ENCODE results near the gene IL6R. TPM values are rescaled to one million over a fixed set of nuclear protein-coding genes. Genes with fewer than 3 reads are reported as not detected.

The IL6R gene
- total RNA-seq, 5 donors from 2014 or later (not counting 1 experiment from before 2014, with no cell fraction given), result 76.0 to 87.9 (median 80.8) TPM

DNA sequence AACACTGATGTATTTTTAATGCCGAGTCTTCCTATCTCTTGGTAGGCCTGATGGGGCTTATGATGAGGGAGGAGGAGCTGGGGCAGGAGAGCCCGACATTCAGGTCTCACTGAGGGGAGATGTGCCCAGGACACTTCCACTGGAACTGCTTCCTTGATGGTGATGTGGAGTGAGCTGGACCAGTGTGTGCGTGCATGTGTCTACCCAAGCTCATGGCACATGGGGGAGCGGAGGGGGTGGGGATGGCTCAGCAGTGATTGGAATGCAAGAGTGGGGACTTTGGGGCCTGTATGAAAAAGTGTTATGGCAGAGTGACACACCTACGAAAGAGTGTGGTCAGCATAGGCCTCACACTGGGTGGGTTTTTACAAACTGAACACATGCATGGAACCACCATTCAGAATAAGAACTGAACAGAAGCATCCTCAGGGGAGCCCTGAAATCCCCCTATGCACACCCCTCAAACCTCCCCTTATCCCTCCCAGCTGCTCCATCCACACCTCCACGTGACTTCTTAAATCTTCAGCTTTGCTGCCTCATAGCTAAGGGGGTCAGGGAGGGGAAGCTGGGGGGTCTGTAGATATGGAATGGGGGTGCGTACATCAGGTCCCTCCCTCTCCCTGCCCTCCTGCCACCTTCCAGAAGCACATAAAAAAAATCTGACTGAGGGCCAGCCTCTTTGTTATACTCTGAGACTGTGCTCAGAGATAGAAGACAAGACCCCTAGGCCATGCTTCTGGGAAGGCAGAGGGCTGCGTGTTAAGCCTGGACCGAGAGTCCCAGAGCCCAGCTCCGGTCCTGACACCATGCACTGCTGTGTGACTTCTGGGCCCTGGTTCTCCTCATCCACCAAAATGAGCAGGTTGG, 11.6 kb downstream of the IL6R start:
- Histone ChIP-seq H3K27me3 (replicated peaks in 1 of 2; ENCODE audit: control insufficient read depth in 2 of 2, extremely low read depth in 1 of 2, insufficient read depth in 2 of 2, low read length in 1 of 2) (no peaks in the 10 kb centered on the region), H3K4me3 (ENCODE audit: control insufficient read depth in 1 of 2, extremely low read depth in 1 of 2, low read length in 1 of 2) (no peak overlapping the region), H3K9me3 (no peaks in the 10 kb centered on the region), H3K4me1 (ENCODE audit: control insufficient read depth in 1 of 2, extremely low read depth in 1 of 2, insufficient read depth in 2 of 2, low read length in 2 of 2) (peaks cover 19 to 76% of the 10 kb centered on the region in 2 experiments), H3K27ac (ENCODE audit: low read length) (no peak overlapping the region), H3K36me3 (ENCODE audit: control insufficient read depth in 2 of 2, extremely low read depth in 1 of 2, insufficient read depth in 1 of 2, low read length in 1 of 2) (peaks cover 4 to 13% of the 10 kb centered on the region in 2 donors)
- no peaks in the 10 kb centered on the region for H3K27me3 Mint-ChIP-seq
- ATAC-seq (replicated peaks in 1 of 4) (no peak), DNase-seq (no peak)
- peak overlapping the region; percentile 68 to 97 for H3K27ac Mint-ChIP-seq
- H3K9me3 Mint-ChIP-seq, result no peaks in the 10 kb centered on the region
- 97% methylated on average over 7 of the region's 10 CpGs for WGBS (ENCODE audit: insufficient coverage)
- H3K4me3 Mint-ChIP-seq, result no peak overlapping the region
- CTCF ChIA-PET, result interaction anchor here in 1 of 2 donors (0.6 to 0.7 kb wide), 3 partner anchors 83 to 293 kb away, joined by 3 to 10 read pairs (median 3); no protein-coding TSS in a partner anchor
- H3K4me1 Mint-ChIP-seq, result peaks cover 74 to 81% (median 75%) of the 10 kb centered on the region in 3 donors
- peaks cover 7% of the 10 kb centered on the region for H3K36me3 Mint-ChIP-seq
- POLR2A ChIA-PET, result interaction anchor here (0.5 to 1.0 kb wide), 5 partner anchors 13 to 506 kb away, joined by 3 to 7 read pairs (median 4); no protein-coding TSS in a partner anchor

- Mint-ChIP-seq H3K4me1 (peaks cover 77 to 85% (median 80%) of the 10 kb centered on the region in 3 donors), H3K9me3 (no peaks in the 10 kb centered on the region), H3K27ac (peak overlapping the region; percentile 68 to 97), H3K4me3 (peak overlapping the region in 1 of 3 donors; percentile 75), H3K27me3 (no peaks in the 10 kb centered on the region), H3K36me3 (peaks cover 9% of the 10 kb centered on the region)
- ChIA-PET POLR2A (interaction anchor here (0.6 to 1.0 kb wide), 3 partner anchors 12 to 336 kb away, joined by 3 to 7 read pairs (median 4); no protein-coding TSS in a partner anchor), CTCF (no interaction called here)
- Histone ChIP-seq H3K9me3 (no peaks in the 10 kb centered on the region), H3K36me3 (ENCODE audit: control insufficient read depth in 2 of 2, extremely low read depth in 1 of 2, insufficient read depth in 1 of 2, low read length in 1 of 2) (peaks cover 4 to 13% of the 10 kb centered on the region in 2 donors), H3K4me3 (ENCODE audit: control insufficient read depth in 1 of 2, extremely low read depth in 1 of 2, low read length in 1 of 2) (no peak overlapping the region), H3K27me3 (replicated peaks in 1 of 2; ENCODE audit: control insufficient read depth in 2 of 2, extremely low read depth in 1 of 2, insufficient read depth in 2 of 2, low read length in 1 of 2) (no peaks in the 10 kb centered on the region), H3K4me1 (ENCODE audit: control insufficient read depth in 1 of 2, extremely low read depth in 1 of 2, insufficient read depth in 2 of 2, low read length in 2 of 2) (peaks cover 19 to 77% of the 10 kb centered on the region in 2 experiments), H3K27ac (ENCODE audit: low read length) (no peak overlapping the region)
- ATAC-seq (replicated peaks in 1 of 4) (no peak), DNase-seq (no peak)
- WGBS (ENCODE audit: insufficient coverage), result 100% methylated on average over 2 of the region's 3 CpGs
These were observed 12.1 kb downstream of the IL6R start for GRCh38 chr1:154417338-154417608.

DNA sequence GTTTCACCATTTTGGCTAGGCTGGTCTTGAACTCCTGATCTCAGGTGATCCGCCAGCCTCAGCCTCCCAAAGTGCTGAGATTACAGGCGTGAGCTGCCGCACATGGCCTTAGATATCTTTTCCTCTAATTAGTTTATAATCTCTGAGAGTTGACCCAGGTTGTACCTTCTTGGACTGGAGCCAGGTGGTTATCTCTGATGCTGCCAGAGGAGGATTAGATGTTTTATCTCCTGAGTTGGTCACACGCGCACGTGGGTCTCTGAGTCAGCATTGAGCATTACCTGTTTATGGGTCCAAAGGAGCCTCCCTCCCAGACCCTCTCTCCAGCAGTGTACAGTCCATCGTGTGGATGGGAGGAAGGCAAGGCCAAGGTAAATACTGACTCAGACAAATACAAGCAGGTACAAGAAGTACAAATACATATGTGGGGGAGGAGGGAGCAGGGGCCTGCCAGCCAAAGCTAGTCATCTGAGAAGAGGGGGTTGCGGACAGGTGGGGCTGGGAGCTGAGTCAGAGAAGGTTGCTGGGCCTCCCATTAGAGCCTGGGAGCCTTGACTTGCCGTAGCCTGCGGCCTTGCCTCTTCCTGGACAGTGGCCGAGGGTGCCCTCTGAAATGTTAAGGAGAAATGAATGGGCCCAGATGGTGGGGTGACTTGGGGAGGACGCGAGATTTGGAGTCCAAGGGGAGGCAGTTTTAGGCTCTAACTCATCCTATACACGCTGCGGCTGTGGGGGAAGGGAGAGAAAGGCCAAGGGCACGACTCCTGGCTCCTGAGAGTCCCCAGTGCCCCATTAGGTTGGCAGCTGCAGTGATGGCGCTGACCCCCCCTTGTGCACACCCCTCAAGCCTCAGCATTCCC, 13.1 kb downstream of the IL6R start:
- ChIA-PET POLR2A (interaction anchor here in 1 of 2 donors (0.6 kb wide), 1 partner anchor 776 kb away, joined by 7 read pairs; no protein-coding TSS in a partner anchor), CTCF (interaction anchor here in 1 of 2 donors (1.4 kb wide), 1 partner anchor 12 kb away, joined by 5 read pairs; no protein-coding TSS in a partner anchor)
- ATAC-seq (replicated peaks in 1 of 4), result peak in 2 of 4 experiments; percentile 13 to 22
- Mint-ChIP-seq H3K36me3 (peaks cover 11% of the 10 kb centered on the region), H3K4me1 (peaks cover 82 to 88% (median 87%) of the 10 kb centered on the region in 3 donors), H3K9me3 (no peaks in the 10 kb centered on the region), H3K27ac (peak overlapping the region; percentile 97), H3K27me3 (no peaks in the 10 kb centered on the region), H3K4me3 (peak overlapping the region; percentile 59 to 75 (median 70))
- Histone ChIP-seq H3K36me3 (ENCODE audit: control insufficient read depth in 2 of 2, extremely low read depth in 1 of 2, insufficient read depth in 1 of 2, low read length in 1 of 2) (peaks cover 4 to 13% of the 10 kb centered on the region in 2 donors), H3K27me3 (replicated peaks in 1 of 2; ENCODE audit: control insufficient read depth in 2 of 2, extremely low read depth in 1 of 2, insufficient read depth in 2 of 2, low read length in 1 of 2) (no peaks in the 10 kb centered on the region), H3K9me3 (no peaks in the 10 kb centered on the region), H3K27ac (ENCODE audit: low read length) (peak overlapping the region; percentile 81), H3K4me1 (ENCODE audit: control insufficient read depth in 1 of 2, extremely low read depth in 1 of 2, insufficient read depth in 2 of 2, low read length in 2 of 2) (peaks cover 19 to 79% of the 10 kb centered on the region in 2 experiments), H3K4me3 (ENCODE audit: control insufficient read depth in 1 of 2, extremely low read depth in 1 of 2, low read length in 1 of 2) (no peak overlapping the region)
- DNase-seq, result peak in 1 of 35 experiments; percentile 48
- 76% methylated on average over 3 of the region's 17 CpGs for WGBS (ENCODE audit: insufficient coverage)

- CTCF ChIA-PET, result interaction anchor here in 1 of 2 donors (0.7 to 1.4 kb wide), 2 partner anchors 12 to 44 kb away, joined by 4 to 5 read pairs; no protein-coding TSS in a partner anchor
- peak overlapping the region; percentile 97 for H3K27ac Mint-ChIP-seq
- WGBS (ENCODE audit: insufficient coverage), result 42% methylated on average over 5 of the region's 5 CpGs
- peaks cover 85 to 89% (median 87%) of the 10 kb centered on the region in 3 donors for H3K4me1 Mint-ChIP-seq
- POLR2A ChIA-PET, result interaction anchor here in 1 of 2 donors (0.5 to 0.6 kb wide), 3 partner anchors 8 to 775 kb away, joined by 3 to 8 read pairs (median 7); no protein-coding TSS in a partner anchor
- ATAC-seq (replicated peaks in 1 of 4) (peak in 1 of 4 experiments; percentile 17), DNase-seq (peak in 1 of 35 experiments; percentile 34)
- H3K4me3 Mint-ChIP-seq, result peak overlapping the region; percentile 59 to 75 (median 66)
- H3K4me3 ChIP-seq (ENCODE audit: control insufficient read depth in 1 of 2, extremely low read depth in 1 of 2, low read length in 1 of 2), result peak overlapping the region; percentile 30 to 58
- H3K9me3 Mint-ChIP-seq, result no peaks in the 10 kb centered on the region
- H3K27me3 ChIP-seq (replicated peaks in 1 of 2; ENCODE audit: control insufficient read depth in 2 of 2, extremely low read depth in 1 of 2, insufficient read depth in 2 of 2, low read length in 1 of 2), result no peaks in the 10 kb centered on the region
- no peaks in the 10 kb centered on the region for H3K9me3 ChIP-seq
- peak overlapping the region; percentile 81 for H3K27ac ChIP-seq (ENCODE audit: low read length)
- H3K36me3 ChIP-seq (ENCODE audit: control insufficient read depth in 2 of 2, extremely low read depth in 1 of 2, insufficient read depth in 1 of 2, low read length in 1 of 2), result peaks cover 3 to 14% of the 10 kb centered on the region in 2 donors
- H3K36me3 Mint-ChIP-seq, result peaks cover 11% of the 10 kb centered on the region
- peaks cover 19 to 82% of the 10 kb centered on the region in 2 experiments for H3K4me1 ChIP-seq (ENCODE audit: control insufficient read depth in 1 of 2, extremely low read depth in 1 of 2, insufficient read depth in 2 of 2, low read length in 2 of 2)
- no peaks in the 10 kb centered on the region for H3K27me3 Mint-ChIP-seq
These were observed 13.9 kb downstream of the IL6R start for GRCh38 chr1:154418923-154419619.

GRCh38 chr1:154419620-154420571, 14.8 kb downstream of the IL6R start:
- Histone ChIP-seq H3K27me3 (replicated peaks in 1 of 2; ENCODE audit: control insufficient read depth in 2 of 2, extremely low read depth in 1 of 2, insufficient read depth in 2 of 2, low read length in 1 of 2) (no peaks in the 10 kb centered on the region), H3K27ac (ENCODE audit: low read length) (peak overlapping the region; percentile 81), H3K9me3 (no peaks in the 10 kb centered on the region), H3K4me1 (ENCODE audit: control insufficient read depth in 1 of 2, extremely low read depth in 1 of 2, insufficient read depth in 2 of 2, low read length in 2 of 2) (peaks cover 19 to 75% of the 10 kb centered on the region in 2 experiments), H3K4me3 (ENCODE audit: control insufficient read depth in 1 of 2, extremely low read depth in 1 of 2, low read length in 1 of 2) (peak overlapping the region; percentile 30 to 58), H3K36me3 (ENCODE audit: control insufficient read depth in 2 of 2, extremely low read depth in 1 of 2, insufficient read depth in 1 of 2, low read length in 1 of 2) (peaks cover 0 to 8% of the 10 kb centered on the region in 2 donors)
- ChIA-PET CTCF (interaction anchor here (0.6 to 1.4 kb wide), 3 partner anchors 11 to 43 kb away, joined by 3 to 5 read pairs (median 4); no protein-coding TSS in a partner anchor), POLR2A (interaction anchor here (0.6 to 0.7 kb wide), 4 partner anchors 9 to 43 kb away, joined by 3 to 7 read pairs (median 4); no protein-coding TSS in a partner anchor)
- peak; percentile 75 to 79 (median 78) for ATAC-seq (replicated peaks in 1 of 4)
- peak overlapping the region; percentile 52 to 75 (median 66) for H3K4me3 Mint-ChIP-seq
- H3K4me1 Mint-ChIP-seq, result peaks cover 87 to 90% (median 88%) of the 10 kb centered on the region in 3 donors
- peak in 32 of 35 experiments; percentile 24 to 69 (median 50) for DNase-seq
- peaks cover 7% of the 10 kb centered on the region for H3K36me3 Mint-ChIP-seq
- peak overlapping the region; percentile 97 for H3K27ac Mint-ChIP-seq
- WGBS (ENCODE audit: insufficient coverage), result 21% methylated on average over 6 of the region's 13 CpGs
- no peaks in the 10 kb centered on the region for H3K27me3 Mint-ChIP-seq
- no peaks in the 10 kb centered on the region for H3K9me3 Mint-ChIP-seq
